Measurements from ENCODE around the gene LRRC32. TPM values are rescaled to one million over a fixed set of nuclear protein-coding genes. Genes with fewer than 3 reads are reported as not detected.

The LRRC32 gene
- polyA plus RNA-seq, 1 donor (not counting 4 experiments of a cell fraction or from before 2014, with no cell fraction given), result not detected

GRCh38 chr11:76704171-76704948 is 33.8 kb upstream of the LRRC32 start:
- dilution Hi-C loops (cut with MboI; ENCODE audit: extremely low pct_ligation_motif_present, low sequenced_read_pairs), result no loop called here
- no peak overlapping the region for H3K27ac ChIP-seq (ENCODE audit: control insufficient read depth, insufficient read depth, low read length)

DNA sequence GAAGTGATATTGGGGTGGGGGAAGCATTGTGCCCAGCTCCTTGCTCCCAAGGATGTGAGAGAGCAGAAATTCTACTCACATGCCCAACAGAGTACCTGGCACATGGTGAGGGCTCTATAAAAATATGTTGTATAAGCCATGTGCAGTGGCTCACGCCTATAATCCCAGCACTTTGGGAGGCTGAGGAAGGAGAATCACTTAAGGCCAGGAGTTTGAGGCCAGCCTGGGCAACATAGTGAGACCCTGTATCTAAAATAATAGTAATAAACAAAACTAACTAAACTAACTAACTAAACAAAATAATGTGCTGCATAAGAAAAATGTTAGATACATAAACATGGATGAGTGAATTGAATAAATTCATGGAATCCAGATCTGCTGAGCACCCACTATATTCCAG is 33.2 kb upstream of the LRRC32 start:
- no peak for FAIRE-seq
- TF ChIP-seq EZH2 (IDR thresholded peaks at IDR 0.05; ENCODE audit: low read length) (no peak), CTCF (optimal IDR thresholded peaks at IDR 0.05 in 1 of 3, IDR thresholded peaks at IDR 0.05 in 1 of 3, conservative IDR thresholded peaks at IDR 0.05 in 1 of 3; ENCODE audit: extremely low read depth in 1 of 3, insufficient read depth in 2 of 3, low read length in 3 of 3) (no peak)

More at GRCh38 chr11:76704171-76704948, 33.8 kb upstream of the LRRC32 start:
- TF ChIP-seq EZH2 (IDR thresholded peaks at IDR 0.05; ENCODE audit: low read length), result no peak
- TF ChIP-seq CTCF (optimal IDR thresholded peaks at IDR 0.05 in 1 of 3, IDR thresholded peaks at IDR 0.05 in 1 of 3, conservative IDR thresholded peaks at IDR 0.05 in 1 of 3; ENCODE audit: extremely low read depth in 1 of 3, insufficient read depth in 2 of 3, low read length in 3 of 3), result no peak
- peaks cover 4% of the 10 kb centered on the region for H3K4me1 ChIP-seq (ENCODE audit: control insufficient read depth, extremely low read depth, insufficient read depth, low read length)
- H3K79me2 ChIP-seq (ENCODE audit: control insufficient read depth, insufficient read depth, low read length), result no peaks in the 10 kb centered on the region
- H3K27me3 ChIP-seq (ENCODE audit: control insufficient read depth, extremely low read depth, insufficient read depth, low read length), result peaks cover 12% of the 10 kb centered on the region
- no peak overlapping the region for H3K4me2 ChIP-seq (ENCODE audit: control insufficient read depth, extremely low read depth, insufficient read depth, low read depth, low read length)
- no peak overlapping the region for H3K4me3 ChIP-seq (ENCODE audit: control insufficient read depth in 2 of 3, extremely low read depth in 1 of 3, insufficient read depth in 2 of 3, low read depth in 1 of 3, low read length in 3 of 3)
- H2AFZ ChIP-seq (ENCODE audit: control insufficient read depth, low read length), result no peak overlapping the region
- no peaks in the 10 kb centered on the region for H3K9me1 ChIP-seq (ENCODE audit: control insufficient read depth, extremely low read depth, insufficient read depth, low read length)
- no peaks in the 10 kb centered on the region for H4K20me1 ChIP-seq (ENCODE audit: control insufficient read depth, extremely low read depth, insufficient read depth, low read length)
- H3K9ac ChIP-seq (ENCODE audit: control insufficient read depth, extremely low read depth, insufficient read depth, low read length), result no peak overlapping the region
- DNase-seq (ENCODE audit: low read depth, low spot score), result no peak
- H3K36me3 ChIP-seq (ENCODE audit: control insufficient read depth in 2 of 2, extremely low read depth in 1 of 2, insufficient read depth in 2 of 2, low read length in 2 of 2), result no peaks in the 10 kb centered on the region
- FAIRE-seq, result no peak
- no peaks in the 10 kb centered on the region for H3K9me3 ChIP-seq (ENCODE audit: control insufficient read depth, low read depth, low read length)

More for the DNA sequence above, 33.2 kb upstream of the LRRC32 start:
- no peak overlapping the region for H3K9ac ChIP-seq (ENCODE audit: control insufficient read depth, extremely low read depth, insufficient read depth, low read length)
- H3K9me1 ChIP-seq (ENCODE audit: control insufficient read depth, extremely low read depth, insufficient read depth, low read length), result no peaks in the 10 kb centered on the region
- peaks cover 14% of the 10 kb centered on the region for H3K27me3 ChIP-seq (ENCODE audit: control insufficient read depth, extremely low read depth, insufficient read depth, low read length)
- no peak overlapping the region for H3K27ac ChIP-seq (ENCODE audit: control insufficient read depth, insufficient read depth, low read length)
- H3K4me3 ChIP-seq (ENCODE audit: control insufficient read depth in 2 of 3, extremely low read depth in 1 of 3, insufficient read depth in 2 of 3, low read depth in 1 of 3, low read length in 3 of 3), result no peak overlapping the region
- no peaks in the 10 kb centered on the region for H4K20me1 ChIP-seq (ENCODE audit: control insufficient read depth, extremely low read depth, insufficient read depth, low read length)
- no peak for DNase-seq (ENCODE audit: low read depth, low spot score)
- no peak overlapping the region for H2AFZ ChIP-seq (ENCODE audit: control insufficient read depth, low read length)
- dilution Hi-C loops (cut with MboI; ENCODE audit: extremely low pct_ligation_motif_present, low sequenced_read_pairs), result no loop called here
- no peak overlapping the region for H3K4me2 ChIP-seq (ENCODE audit: control insufficient read depth, extremely low read depth, insufficient read depth, low read depth, low read length)
- H3K36me3 ChIP-seq (ENCODE audit: control insufficient read depth in 2 of 2, extremely low read depth in 1 of 2, insufficient read depth in 2 of 2, low read length in 2 of 2), result no peaks in the 10 kb centered on the region
- H3K9me3 ChIP-seq (ENCODE audit: control insufficient read depth, low read depth, low read length), result no peaks in the 10 kb centered on the region
- H3K4me1 ChIP-seq (ENCODE audit: control insufficient read depth, extremely low read depth, insufficient read depth, low read length), result peaks cover 4% of the 10 kb centered on the region
- H3K79me2 ChIP-seq (ENCODE audit: control insufficient read depth, insufficient read depth, low read length), result no peaks in the 10 kb centered on the region

All from keratinocyte (primary cell).